ENCODE data around the gene DNM1.

Gene DNM1

DNA sequence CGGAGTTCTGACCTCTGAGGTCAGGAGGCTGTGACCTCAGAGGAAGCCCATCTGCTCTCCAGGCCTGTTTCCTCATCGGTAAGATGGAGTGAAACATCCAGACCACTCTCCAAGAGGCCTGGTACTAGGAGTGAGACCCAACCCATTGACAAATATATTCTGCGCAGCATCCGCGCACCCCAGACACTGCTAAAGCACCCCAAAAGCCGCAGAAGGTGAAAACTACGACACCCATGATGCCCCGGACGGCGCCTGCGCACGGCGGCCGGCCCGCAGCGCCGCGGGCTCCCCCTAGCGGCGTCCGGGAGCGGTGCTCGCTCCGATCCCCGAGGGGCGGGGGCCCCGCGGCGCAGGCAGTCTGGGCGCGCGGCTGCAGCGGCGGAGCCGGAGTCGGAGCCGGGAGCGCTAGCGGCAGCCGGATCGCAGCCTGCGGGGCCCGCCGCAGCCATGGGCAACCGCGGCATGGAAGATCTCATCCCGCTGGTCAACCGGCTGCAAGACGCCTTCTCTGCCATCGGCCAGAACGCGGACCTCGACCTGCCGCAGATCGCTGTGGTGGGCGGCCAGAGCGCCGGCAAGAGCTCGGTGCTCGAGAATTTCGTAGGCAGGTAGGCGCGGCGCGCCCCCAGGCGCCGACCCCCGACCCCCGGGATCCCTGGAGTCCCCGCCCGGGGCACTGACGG, at the start of gene DNM1:
Gene DNM1, plus strand, starts transcription at position 356 of the 683 bp plus-strand sequence. Its CDS starts 92 bp downstream, at position 448.
- peak; percentile 79 for DNase-seq

DNA sequence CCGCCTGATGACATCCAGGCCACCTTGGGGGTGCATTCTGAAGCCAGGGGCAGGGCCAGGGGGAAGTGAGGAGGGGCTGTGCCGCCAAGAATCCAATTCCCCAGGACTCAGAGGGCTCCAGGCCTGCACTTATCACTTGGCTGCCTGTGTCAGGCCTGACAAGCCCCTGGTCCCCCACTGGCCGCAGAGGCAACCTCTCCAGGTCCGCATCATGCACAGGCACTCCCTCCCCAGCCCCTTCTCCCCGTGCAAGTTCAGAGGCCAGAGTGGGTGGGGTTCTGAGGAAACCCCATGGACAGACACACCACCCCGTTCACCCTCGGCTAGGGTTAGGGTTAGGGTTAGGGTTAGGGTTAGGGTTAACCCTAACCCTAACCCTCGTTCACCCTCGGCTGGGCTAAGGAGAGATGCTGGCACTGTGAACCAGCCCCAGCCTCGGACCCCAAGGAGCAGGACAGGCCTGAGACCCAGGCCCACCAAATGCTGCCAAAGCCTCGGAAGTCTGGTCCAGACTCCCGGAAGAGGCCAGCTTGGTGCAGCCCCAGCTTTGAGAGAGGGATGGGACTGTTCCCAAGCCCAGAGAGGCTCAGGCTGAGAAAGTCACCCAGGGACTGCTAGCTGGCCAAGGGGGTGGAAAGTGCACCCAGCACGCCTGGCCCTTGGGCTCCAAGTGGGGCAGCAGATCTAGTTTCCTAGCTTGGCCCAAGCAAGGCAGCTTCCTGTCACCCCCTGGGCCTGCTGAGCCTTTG, 49.1 kb upstream of the DNM1 start:
- no peak for DNase-seq

DNA sequence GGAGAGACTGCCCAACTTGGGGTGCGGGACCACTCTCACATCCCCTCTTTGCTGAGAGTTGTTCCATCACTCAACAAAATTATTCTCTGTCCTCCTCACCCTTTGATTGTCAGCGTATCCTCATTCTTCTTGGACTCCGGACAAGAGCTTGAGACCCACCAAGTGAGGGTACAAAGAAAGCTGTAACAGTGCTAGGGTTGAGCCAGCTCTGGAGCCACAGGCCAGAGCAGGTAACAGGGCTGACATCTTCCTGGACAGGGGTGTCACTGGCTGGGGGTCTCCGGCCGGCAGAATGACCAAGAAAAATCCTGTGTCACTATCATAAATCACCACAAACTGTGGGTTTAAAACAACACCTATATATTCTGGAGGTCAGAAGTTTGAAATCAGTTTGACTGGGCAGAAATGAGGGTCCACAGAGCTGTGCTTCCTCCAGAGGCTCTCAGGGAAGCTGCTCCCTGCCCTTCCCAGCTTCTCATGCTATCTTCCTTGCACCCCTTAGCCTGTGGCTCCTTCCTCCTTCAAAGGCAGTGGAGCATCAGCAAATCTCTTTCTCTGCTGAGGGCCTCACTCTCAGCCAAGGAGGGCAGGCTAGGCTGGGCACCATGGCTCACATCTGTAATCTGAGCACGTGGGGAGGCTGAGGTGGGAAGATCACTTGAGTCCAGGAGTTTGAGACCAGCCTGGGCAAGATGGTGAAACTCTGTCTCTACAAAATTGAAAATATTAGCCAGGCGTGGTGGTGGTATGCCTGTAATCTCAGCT, 47.3 kb upstream of the DNM1 start:
- no peak for DNase-seq

DNA sequence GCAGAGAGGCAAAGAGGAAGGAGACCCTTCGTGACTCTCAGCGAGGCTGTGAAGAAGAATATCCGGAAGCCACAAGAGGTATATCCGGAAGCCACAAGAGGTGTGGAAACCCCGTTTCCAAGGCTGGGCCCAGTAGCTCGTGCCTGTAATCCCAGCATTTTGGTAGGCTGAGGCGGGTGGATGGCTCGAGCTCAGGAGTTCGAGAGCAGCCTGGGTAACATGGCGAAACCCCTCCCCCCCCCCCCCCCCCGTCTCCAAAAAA, 43.7 kb upstream of the DNM1 start:
- DNase-seq, result peak; percentile 67

DNA sequence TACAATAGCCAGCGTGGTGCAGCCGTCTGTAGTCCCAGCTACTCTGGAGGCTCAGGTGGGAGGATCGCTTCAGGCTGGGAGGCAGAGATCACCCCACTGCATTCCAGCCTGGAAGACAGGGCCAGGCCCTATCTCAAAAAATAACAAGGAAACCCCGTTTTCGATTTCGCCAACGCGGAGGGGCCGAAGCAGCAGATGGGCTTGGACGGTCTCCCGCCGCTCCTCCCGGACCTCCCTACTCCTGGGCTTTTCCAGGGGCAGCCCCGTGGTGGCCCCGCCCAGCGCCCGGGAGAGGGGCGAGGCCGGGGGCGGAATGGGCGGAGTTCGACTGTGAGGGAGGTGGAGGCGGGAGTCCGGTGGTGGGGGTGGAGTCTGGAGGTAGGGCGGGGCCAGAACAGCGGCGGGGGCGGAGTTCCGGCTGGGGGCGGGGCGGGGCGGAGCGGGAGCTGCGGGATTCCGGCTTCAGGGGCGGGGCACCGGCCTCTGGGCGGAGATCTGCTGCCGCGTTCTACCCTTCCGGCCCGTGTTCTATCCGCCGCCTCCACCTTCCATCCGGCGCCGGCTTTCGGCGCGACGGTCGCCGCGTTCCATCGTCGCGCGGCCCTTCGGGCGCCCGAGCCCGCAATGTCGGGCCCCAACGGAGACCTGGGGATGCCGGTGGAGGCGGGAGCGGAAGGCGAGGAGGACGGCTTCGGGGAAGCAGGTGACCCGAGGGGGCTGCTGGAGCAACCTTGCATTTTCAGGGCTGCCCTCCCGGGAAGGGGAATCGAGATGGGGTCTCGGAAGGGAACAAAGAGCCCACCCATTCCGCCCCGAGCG, 43.2 kb upstream of the DNM1 start, which contains the start of gene BBLN:
Gene BBLN, plus strand, starts transcription at position 482 of the 819 bp plus-strand sequence. Its CDS starts 143 bp downstream, at position 625.
- peak; percentile 82 for DNase-seq

DNA sequence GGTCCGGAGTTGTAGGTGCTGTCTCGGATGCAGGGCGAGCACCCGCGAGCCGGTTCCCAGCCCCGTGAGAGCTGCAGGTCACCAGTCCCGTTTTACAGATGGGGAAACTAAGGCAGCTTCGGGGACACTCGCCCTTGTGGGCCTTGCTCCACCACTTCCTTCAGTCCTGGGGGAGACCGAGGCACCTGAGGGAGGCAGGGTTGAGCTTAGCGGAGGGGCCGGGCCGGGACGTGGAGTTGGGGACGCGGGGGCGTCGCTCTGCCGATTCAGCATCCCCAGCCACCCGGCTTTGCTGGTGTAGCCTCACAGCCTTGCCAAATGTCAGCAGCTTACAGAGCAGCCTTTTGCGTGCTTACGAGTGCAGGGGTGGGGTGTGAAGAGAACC, 42.6 kb upstream of the DNM1 start:
- no peak for DNase-seq

DNA sequence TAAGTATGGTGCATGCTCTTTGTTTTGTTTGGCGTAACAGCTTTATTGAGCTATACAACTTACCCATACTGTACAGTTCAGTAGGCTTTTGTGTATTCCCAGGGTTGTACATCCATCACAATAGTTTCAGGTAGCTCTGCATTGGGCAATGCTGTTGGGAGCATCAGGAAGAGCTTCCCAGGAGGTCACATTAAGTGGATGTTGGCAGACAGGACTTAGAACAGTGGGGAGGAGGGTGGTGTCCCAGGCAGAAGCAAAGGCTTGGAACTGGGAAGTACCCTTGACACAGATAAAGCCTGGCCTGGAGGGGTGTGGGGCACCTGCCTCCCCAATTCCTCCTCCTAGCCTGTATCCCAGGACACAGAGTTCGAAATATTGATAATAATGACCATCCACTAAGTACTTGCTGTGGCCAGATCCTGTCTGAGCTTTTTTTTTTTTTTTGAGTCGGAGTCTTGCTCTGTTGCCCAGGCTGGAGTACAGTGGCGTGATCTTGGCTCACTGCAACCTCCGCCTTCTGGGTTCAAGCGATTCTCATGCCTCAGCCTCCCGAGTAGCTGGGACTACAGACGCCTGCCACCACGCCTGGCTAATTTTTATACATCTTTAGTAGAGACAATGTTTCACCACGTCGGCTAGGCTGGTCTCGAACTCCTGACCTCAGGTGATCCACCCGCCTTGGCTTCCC, 41.8 kb upstream of the DNM1 start:
- peak; percentile 32 for DNase-seq

DNA sequence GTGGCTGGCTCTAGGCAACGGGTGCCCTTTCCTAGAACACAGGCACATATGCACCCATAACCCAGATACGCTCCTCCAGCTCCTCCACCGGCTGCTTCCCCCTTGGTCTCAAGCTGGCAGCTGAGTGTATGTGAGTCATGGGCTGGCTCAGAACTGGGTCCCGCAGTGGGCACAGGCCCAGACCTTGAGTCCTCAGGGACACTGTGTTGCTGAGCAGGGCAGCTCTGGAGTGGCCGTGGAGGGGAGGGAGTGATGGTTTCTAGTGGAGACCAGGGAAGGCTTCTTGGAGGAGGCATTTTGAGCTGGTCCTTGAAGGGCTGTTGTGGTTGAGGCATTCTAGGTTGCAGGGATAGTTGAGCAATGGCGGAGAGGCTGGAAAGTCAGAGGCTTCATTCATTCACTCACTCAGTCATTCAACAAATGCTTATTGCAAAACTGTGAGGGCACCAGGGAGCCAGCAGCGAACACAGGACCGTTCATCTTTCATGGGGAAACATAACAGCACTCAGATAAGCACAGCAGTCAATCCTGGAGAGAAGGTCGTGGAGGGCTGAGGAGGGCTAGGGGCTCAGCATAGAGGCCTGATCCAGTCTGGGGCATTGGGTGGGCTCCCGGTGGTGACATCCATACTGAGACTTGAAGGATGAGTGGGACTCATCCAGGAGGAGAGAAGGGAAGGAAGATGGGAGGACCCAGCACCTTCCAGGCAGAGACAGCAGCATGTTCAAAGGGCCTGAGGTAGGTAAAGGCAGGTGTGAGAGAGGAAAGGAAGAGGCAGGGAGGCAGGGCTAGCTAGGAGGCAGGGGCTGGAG, 40.8 kb upstream of the DNM1 start:
- no peak for DNase-seq

DNA sequence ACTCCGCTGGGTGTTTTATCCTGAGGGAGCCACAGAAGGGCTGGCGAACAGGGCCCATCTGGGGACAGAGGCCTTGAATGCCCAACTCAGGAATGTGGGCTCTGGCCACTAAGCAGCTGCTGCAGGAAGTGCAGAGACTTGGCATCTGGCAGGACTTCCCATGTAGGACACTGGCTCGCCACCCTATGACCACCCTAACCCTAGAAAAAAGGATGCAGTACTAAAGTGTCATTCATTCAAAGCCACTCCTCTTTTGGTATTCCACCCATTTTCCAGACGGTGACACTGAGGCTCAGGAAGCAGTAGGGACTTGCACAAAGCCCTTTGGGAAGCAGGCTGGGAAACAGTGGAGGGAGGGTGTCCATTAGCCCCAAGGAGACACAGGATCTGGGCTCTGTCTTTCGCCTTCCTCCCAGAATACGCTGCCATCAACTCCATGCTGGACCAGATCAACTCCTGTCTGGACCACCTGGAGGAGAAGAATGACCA, 40.1 kb upstream of the DNM1 start:
- DNase-seq, result no peak

DNA sequence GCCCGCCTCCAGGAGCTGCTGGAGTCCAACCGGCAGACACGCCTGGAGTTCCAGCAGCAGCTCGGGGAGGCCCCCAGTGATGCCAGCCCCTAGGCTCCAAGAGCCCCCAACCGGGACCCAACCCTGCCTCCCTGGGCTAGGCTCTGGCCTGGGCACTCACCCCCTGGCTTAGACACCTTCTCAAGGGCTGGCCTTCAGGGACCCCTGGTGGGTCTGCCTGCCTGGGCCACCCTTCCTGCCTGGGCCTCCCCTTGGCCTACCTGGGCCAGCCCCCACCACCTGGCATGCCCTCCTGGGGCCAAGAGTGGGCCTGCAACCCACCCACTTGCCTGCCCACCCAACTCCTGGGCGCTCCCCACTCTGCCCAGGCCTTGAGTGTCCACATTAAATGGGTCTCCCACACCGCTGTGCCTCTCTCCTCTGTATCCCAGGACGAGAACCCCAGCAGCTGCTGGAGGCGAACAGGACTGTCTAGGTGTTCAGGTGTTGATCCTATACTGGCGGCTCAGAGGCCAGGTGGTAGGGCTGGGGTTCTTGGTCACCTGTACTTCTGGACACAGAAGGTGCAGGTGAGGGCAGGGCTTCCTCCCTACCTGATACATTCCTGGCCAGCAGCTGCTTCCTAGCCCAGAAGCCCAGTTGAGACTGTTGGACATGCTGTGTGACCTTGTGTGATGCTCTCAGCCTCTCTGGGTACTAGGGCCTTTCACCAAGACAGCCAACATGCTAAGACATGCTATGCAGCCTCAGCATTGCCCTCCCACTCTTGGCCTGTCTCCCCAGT, 39.5 kb upstream of the DNM1 start:
- no peak for DNase-seq

DNA sequence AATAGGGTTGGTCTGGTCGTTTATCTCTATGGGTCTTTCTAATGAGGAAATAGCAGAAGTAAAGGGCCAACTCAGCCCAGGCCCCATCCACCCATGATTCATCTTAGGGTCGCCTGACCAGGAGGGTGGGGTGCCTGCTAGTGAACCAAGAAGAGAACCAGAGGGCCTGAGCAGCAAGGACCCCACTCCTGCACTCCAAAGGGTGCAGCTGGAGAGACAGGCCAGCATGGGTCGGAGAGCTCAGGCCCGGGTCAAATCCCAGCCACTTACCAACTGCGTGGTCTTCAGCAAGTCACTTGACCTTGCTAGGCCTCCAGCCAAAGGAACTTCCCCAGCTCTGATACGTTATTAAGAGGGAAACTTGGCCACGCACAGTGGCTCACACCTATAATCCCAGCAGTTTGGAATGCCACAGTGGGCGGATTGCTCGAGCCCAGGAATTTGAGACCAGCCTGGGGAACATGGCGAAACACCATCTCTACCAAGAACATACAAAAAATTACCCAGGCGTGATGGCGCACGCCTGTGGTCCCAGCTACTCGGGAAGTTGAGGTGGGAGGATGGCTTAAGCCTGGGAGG, 38.8 kb upstream of the DNM1 start:
- no peak for DNase-seq

DNA sequence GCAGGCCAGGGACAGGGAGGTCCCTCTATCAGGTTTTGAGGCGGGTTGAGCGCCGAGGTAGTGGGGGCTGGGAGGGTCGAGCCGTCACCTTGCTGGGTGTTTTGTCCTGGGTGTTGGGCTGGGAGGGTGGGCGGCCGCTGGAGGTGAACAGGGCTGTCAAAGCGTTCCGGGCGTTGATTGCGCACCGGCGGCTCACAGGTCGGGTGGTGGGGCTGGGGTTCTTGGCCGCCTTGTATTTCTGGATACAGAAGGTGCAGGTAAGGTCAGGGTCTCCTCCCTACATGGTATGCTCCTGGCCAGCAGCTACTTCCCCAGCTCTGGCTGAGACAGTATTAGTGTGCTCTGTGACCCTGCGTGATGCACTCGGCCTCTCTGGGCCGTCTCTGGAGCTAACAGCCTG, 37.0 kb upstream of the DNM1 start:
- DNase-seq, result no peak

DNA sequence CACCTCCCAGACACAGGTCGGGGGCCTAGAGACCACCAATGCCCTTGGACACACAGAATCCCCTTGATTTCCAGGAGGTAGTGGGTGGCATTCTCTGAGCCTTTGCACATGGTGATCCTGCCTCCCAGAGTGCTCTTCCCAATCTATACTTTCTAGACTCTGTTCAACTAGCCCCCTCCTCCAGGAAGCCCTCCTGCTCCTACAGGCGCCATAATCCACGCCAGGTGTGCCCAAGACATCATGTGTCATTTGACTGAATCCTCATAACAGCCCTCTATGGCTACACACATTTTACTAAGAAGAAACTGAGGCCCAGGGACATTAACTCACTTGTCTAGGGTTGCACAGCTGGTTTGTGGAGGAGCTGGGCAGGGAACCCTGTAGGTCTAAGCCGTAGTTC, 36.0 kb upstream of the DNM1 start:
- DNase-seq, result no peak

DNA sequence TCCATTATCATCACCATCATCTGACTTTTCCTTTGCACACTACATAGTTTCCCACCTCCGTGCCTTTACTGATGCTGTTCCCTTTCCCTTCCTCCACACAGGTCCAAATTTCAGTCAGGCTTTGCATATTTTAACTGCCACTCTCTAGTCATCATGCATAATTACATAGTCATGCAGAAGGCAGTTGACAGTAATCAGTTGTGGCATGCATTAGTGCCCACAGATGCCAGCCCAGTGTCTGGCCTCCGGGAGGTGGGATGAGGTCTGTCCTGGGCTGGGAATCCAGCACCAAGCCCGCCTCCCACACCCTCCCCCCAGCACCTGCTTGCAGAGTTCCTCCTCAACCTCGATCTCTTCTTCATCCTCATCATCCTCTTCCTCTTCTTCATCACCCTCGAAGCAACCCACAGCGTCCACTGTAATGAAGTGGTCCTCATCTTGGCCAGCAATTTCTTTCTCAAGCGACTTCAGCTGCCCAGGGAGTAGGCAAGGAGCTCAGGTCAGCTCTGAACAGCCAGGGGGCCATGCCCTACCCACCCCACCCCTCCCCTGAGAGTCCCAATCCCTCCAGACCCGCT, 34.4 kb upstream of the DNM1 start:
- no peak for DNase-seq

DNA sequence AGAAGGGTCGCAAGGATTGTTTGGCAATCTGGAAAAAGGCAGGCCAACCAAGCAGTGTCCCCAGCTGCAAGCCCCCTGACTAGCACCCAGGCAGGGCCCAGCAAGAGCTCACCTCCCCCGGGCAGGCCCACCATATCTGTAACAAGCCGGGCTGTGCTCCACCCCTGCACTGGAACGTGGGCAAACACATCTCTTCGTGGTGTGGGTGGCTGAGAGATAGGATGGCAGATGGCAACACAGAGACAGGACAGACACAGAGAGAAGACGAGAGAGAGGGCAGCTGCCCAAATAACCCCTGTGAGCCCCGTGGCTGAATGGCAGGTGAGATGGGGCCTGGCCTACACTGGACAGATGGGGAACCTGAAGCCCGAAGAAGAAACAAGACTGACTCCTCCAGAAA, 33.7 kb upstream of the DNM1 start:
- no peak for DNase-seq

DNA sequence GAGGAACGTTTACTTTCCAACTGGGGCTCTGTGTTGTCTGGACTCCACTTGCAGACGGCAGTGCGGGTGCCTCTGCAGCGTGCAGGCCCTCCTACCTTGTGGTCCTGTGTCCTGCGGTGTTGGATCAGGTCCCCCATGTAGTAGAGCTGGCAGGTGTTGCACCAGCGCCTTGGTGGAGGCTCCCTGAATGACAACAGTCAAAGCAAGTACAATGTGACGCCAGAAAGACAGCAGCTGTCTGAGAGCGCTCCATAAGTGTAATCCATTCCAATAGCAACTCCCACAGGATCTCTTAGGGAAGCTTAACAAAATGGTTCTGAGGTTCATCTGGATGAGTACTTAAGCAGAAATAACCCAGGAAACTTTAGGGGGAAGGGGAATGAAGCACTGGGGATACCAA, 33.3 kb upstream of the DNM1 start:
- no peak for DNase-seq

DNA sequence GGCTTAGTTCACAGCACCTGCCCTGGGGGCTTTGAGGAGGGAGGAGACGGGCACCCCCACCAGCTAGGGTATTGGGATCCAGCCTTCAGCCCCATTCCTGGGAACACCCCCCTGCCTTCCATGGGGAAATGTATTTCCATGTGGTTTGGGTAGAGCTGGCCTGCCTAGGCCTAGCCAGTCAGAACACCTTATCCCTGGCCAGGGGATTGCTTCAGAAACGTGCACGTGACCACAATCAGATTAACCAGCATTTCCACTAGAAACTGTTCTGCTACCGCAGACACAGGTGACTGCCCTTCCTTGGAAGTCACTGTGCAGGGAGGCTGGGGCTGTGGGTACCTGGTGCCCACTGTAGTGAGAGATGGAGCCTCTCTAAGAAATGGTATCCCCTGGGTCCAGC, 29.1 kb upstream of the DNM1 start:
- no peak for DNase-seq

DNA sequence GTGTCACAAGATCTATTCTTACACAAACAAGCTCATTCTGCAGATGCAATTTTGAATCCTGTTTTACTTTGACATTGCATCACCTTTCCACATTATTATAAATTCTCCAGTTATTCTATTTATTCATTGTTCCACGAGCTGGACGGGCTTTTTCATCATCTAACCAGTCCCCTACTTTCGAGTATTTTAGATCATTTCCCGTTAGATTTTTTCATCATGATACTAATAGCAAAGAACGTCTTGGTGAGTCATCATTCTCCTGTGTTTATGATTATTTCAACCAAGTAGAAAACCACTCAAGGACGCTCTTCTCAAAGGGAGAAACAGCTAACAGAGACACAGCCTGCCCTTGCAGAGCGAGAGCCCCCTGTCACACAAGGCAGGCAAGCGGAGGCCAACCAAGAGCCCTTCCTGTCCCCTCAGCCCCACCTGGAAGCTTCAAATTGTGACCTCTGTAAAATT, 28.0 kb upstream of the DNM1 start:
- no peak for DNase-seq

DNA sequence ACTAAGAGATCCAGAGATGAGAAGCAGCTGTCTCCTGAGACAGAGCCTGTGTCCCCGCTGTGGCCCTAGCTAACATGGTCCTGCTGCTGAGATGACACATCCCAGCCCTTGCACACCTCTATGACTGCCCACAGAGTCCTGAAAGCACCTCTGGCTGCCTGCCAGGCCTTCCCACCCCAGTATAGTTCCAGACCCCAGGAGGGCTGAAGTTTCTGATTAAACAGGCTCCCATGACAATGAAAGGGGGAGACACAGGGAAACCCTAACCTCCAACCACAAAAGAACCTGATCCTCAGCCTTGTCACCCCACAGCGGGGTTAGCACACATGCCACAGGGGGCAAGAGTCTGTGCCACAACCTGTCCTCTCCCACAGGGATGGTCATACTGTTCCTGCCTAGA, 27.5 kb upstream of the DNM1 start:
- DNase-seq, result no peak
